Prostate gland (tissue), 2 donors: ENCODE results near the gene ALAD.

ENCODE experiments used
- CTCF ChIP-seq, 4 experiments: fragments of 200-600 bp in 2 of 4; fragments of 450-650 bp in 2 of 4; sonication (generic) in 2 of 4; IDR thresholded peaks; 1 replicate in 3 of 4; 2 replicates in 1 of 4; pipeline ENCODE4 v1.5.1; 2016 to 2019; ENCODE audit warnings: antibody characterized with exemption in 4 of 4, mild to moderate bottlenecking in 2 of 4, moderate library complexity in 2 of 4
- POLR2A ChIP-seq: fragments of 450-650 bp; IDR thresholded peaks from one replicate; pipeline ENCODE4 v1.6.1; 2016; ENCODE audit warnings: antibody characterized with exemption, mild to moderate bottlenecking
- POLR2AphosphoS5 ChIP-seq: sonication (generic); formaldehyde crosslinking; IDR thresholded peaks from one replicate; pipeline ENCODE4 v1.6.1; 2017; ENCODE audit warnings: antibody characterized with exemption

- TF ChIP-seq CTCF (IDR thresholded peaks at IDR 0.05) (no peak), POLR2AphosphoS5 (no peak), POLR2A (no peak)
Observed at GRCh38 chr9:113368982-113369854, 31.9 kb downstream of the ALAD start.
